GM13977 (cell line): ENCODE data around the gene FNBP1L.

Experiments used
- DNase-seq: peaks from one replicate; pipeline ENCODE4 v3.0.0; 2012; ENCODE audit warnings: low spot score
- in situ Hi-C: fragments of 300-500 bp; cut with MboI; formaldehyde crosslinking; loops from one replicate; pipeline ENCODE4 v1.12.0; 2022; ENCODE audit warnings: low sequenced_read_pairs, low pct_unique_long_range_greater_than_20kb, mixed read lengths, inconsistent platforms; ENCODE audit not compliant: unreplicated experiment
- TF ChIP-seq, protein P1 (sequence below): IDR thresholded peaks from 2 replicates; pipeline ENCODE4 v1.5.1; 2012; ENCODE audit warnings: mild to moderate bottlenecking, control low read depth; ENCODE audit not compliant: insufficient read depth; ENCODE audit errors: extremely low read depth, missing control alignments

The FNBP1L gene

DNA sequence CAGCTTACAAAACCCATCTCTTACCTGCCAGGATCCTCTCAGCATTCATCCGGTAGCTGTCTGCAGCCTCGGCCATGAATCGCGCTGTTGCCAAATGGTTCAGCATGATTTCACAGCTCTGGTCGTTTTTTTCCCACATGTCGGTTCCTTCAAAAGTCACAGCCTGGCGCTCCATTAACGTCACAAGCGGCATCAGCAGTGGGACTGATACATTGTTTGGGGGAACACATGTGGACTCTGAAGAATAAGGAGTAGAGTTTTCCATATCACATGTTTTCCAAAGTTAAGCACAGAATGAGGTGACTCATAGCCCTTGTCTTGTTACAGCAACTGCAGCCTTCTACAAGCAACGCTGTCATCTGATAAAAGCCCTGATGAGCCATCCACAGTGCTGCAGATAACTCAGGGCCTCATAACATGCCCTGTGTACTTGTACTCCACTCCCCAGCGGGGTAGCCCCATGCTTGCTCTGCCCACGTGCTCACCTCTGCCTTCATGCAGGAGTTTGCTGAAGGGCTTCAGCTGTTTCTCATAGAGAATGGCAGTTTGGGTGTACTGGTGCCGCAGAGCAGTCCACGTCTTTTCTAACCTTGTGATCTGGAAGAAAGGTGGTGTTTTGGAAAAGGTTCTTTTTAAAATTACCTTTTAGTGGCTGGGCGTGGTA is 119.5 kb downstream of the FNBP1L start:
- no peak for DNase-seq
- in situ Hi-C loops: no loop called here
- TF ChIP-seq, protein P1, sequence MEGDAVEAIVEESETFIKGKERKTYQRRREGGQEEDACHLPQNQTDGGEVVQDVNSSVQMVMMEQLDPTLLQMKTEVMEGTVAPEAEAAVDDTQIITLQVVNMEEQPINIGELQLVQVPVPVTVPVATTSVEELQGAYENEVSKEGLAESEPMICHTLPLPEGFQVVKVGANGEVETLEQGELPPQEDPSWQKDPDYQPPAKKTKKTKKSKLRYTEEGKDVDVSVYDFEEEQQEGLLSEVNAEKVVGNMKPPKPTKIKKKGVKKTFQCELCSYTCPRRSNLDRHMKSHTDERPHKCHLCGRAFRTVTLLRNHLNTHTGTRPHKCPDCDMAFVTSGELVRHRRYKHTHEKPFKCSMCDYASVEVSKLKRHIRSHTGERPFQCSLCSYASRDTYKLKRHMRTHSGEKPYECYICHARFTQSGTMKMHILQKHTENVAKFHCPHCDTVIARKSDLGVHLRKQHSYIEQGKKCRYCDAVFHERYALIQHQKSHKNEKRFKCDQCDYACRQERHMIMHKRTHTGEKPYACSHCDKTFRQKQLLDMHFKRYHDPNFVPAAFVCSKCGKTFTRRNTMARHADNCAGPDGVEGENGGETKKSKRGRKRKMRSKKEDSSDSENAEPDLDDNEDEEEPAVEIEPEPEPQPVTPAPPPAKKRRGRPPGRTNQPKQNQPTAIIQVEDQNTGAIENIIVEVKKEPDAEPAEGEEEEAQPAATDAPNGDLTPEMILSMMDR: no peak

DNA sequence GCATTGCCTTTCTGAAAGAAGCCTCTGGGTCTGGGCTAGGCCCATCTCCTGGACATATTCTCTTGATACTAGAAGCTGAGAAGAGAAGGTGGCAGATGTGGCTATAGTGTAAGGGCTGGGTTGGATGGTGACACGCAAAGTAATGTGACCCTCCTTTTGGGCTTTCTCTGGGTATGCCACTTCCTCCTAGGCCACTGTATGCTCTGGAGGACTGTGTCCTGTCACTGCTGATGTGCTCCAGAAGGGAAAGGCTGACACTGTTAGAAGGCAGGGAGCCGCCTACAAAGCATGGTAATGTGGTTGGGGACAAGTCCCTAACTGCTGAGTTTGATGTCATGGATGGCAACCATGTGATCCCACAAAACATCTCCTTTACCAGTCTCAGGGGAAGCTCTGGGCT is 121.6 kb downstream of the FNBP1L start:
- TF ChIP-seq, protein P1: no peak
- in situ Hi-C loops: no loop called here
- DNase-seq: no peak

DNA sequence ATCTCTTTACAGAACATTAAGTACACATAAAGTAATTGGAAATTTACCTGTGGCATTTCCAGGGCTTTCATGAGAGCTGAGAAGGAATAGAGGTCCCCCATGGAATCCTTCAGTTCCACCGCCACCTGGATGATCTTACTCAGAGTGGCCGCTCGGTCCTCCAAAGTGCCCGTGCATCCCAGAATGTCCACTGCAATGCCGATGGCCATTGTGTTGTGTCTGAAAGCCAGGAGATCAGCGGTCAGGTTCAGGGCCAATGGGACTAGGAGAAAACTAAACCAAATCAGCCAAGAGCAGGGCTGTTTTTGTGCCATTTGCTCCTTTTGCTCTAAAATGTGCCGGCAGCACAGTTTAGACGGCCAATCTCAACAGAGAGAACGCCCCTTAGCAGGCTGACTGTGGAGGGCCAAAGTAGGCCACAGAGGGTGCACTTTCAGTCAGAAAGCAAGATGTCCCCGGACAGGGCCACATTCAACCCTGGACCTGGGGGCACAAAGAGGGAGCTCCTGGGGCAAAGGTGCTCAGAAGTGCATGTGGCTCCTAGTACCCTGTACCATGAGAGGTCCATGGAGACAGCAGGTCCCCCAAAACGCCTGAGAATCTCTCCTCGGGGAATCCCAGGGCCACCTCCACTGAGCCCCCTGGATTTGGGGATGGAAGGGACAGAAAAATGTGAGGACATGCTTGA is 123.8 kb downstream of the FNBP1L start:
- in situ Hi-C loops: no loop called here
- no peak for DNase-seq
- TF ChIP-seq, protein P1: no peak

DNA sequence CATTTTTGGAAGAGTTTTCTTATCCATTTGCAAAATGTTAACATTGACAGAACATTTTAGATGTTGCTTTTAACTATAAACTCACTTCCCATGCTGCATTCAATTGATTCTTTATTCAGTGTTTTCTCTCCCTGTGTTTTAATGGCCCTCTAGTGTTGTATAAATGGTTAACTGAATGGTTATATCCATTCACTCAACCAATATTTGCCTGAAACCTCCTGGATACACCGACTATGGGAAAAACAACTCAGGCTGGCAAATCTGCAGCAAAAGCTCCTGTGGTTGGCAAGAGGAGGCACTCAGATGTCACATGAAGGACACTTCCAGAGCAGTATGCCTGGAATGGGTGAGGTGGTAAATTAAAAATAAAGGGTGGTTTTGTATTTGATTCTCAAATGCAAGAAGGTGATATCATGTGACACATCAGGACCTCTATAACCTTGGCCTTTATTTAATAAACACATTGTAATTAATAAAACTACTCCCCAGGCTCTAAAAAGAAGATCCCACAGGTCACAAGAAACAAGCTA is 126.1 kb downstream of the FNBP1L start:
- in situ Hi-C loops: no loop called here
- no peak for DNase-seq
- TF ChIP-seq, protein P1: no peak

DNA sequence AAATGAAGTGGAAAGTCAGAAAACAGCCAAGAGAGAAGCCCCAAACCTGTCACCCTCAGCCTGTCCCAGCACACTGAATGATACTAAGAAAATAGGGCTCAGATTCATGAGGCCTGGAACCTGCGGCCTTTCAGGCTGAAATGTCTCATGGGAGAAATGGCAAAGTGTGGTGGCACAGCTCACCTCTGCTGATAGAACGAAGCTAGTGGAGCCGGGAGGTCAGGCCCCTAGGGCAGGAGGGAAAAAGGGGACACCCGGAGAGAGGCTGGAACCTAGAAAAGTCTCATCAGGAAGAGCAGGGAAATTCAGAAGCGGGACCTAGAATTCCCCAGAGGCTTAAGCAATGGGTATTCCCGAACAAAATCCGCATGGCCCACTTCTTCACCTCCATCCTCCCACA is 126.6 kb downstream of the FNBP1L start:
- in situ Hi-C loops: no loop called here
- no peak for DNase-seq
- TF ChIP-seq, protein P1: no peak

DNA sequence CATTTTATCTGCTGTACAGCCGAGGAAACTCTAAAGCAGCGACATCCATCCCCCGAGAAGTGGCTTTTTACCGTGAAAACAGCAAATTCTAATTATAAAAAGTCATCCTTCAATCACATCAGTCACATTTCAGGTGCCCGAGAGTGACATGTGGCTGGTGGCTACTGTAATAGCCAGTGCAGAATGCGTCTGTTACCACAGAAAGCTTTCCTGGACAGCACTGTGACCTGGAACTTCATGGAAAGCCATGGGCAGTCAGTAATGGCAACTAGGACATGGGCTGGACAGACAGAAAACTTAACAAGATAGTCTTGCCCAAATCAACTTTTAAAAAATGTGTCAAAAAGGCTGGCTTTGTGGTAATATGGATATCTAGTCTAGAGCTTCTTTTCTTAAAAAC is 127.1 kb downstream of the FNBP1L start:
- in situ Hi-C loops: no loop called here
- DNase-seq: no peak
- TF ChIP-seq, protein P1: no peak
